ENCODE data around the gene OTUD3.

DNA sequence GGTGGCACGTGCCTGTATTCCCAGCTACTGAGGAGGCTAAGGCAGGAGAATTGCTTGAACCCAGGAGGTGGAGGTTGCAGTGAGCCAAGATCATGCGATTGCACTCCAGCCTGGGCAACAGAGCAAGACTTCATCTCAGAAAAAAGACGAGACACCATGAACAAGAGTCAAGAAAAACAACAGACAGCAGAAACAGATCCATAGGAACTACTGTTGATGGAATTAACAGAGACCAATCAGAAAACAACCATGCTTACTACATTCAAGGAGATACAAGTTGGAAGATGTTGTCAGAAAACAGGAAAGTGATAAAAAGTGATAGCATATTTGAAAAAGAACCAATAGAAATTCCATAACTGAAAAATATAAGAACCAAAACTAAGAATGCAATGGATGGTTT is 19.3 kb upstream of the OTUD3 start:
- TF ChIP-seq, protein P1, sequence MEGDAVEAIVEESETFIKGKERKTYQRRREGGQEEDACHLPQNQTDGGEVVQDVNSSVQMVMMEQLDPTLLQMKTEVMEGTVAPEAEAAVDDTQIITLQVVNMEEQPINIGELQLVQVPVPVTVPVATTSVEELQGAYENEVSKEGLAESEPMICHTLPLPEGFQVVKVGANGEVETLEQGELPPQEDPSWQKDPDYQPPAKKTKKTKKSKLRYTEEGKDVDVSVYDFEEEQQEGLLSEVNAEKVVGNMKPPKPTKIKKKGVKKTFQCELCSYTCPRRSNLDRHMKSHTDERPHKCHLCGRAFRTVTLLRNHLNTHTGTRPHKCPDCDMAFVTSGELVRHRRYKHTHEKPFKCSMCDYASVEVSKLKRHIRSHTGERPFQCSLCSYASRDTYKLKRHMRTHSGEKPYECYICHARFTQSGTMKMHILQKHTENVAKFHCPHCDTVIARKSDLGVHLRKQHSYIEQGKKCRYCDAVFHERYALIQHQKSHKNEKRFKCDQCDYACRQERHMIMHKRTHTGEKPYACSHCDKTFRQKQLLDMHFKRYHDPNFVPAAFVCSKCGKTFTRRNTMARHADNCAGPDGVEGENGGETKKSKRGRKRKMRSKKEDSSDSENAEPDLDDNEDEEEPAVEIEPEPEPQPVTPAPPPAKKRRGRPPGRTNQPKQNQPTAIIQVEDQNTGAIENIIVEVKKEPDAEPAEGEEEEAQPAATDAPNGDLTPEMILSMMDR (conservative IDR thresholded peaks at IDR 0.05; ENCODE audit: low read length) = no peak
- TF ChIP-seq EZH2phosphoT487 (IDR thresholded peaks at IDR 0.05; ENCODE audit: borderline replicate concordance) = no peak

Data from Loucy (cell line).